HG03025 (cell line): Measurements from ENCODE around the gene HSF2BP.
"Not testable (repeated sequence)": the region's sequence is repeated elsewhere in the genome, so short reads cannot be mapped to it uniquely, and the experiment has no call there.

Source experiments
- ATAC-seq: cut with Tn5 transposase; IDR thresholded peaks from one replicate; pipeline ENCODE4 v1.9.1; 2021; ENCODE audit warnings: mild to moderate bottlenecking, moderate library complexity; ENCODE audit not compliant: unreplicated experiment, low FRiP score

The HSF2BP gene

GRCh38 chr21:43485016-43485415 is 174.3 kb downstream of the HSF2BP start:
- ATAC-seq, result not testable (repeated sequence)

- not testable (repeated sequence) for ATAC-seq
These were observed 180.1 kb downstream of the HSF2BP start for GRCh38 chr21:43479197-43479596.
